GM19240 (cell line): ENCODE measurements around the gene CCRL2.
"Not testable (repeated sequence)": the region's sequence is repeated elsewhere in the genome, so short reads cannot be mapped to it uniquely, and the experiment has no call there.

Experiments
- DNase-seq: peaks from one replicate; pipeline ENCODE4 v3.0.0; 2011; ENCODE audit warnings: low spot score; ENCODE audit not compliant: insufficient read length

Gene CCRL2

DNA sequence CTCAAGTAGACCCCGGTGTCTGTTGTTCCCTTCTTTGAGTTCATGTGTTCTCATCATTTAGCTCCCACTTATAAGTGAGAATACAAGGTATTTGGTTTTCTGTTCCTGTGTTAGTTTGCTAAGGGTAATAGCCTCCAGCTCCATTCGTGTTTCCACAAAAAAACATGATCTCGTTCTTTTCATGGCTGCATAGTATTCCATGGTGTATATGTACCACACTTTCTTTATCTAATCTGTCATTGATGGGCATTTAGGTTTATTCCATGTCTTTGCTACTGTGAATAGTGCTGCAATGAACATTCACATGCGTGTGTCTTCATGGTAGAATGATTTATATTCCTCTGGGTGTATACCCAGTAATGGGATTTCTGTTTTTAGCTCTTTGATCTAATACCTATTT is 4.2 kb upstream of the CCRL2 start:
- DNase-seq = not testable (repeated sequence)

DNA sequence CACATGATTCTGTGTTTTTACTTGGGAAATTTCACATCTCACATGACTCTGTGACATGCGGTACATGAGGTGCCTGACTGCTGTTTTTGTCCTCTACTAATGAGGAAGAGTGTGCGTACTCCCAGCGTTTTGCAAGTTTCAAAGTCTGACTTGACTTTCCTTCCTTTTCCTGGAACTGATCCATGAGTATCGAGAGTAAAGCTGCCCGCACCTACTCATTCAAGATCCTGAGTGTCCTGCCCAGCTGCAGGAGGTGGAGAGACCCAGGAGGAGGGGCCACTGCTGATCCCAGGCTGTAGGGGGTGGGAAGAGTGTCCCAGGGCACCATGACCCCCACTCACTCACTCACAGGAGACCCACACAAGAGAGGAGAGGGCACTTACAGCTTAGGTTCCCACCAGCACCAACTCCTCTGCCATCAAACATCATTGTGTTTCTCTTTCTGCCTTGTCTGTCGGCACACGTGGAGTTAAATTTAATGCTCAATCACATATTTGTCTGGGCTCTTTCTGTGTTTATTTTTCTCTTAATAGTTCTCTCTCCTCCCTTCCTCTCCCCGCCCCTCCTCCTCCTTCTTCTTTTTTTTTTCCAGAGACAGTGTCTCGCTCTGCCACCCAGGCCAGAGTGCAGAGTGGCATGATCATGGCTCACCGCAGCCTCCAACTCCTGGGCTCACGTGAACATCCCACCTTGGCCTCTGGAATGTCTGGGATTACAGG is 1.6 kb upstream of the CCRL2 start:
- no peak for DNase-seq

DNA sequence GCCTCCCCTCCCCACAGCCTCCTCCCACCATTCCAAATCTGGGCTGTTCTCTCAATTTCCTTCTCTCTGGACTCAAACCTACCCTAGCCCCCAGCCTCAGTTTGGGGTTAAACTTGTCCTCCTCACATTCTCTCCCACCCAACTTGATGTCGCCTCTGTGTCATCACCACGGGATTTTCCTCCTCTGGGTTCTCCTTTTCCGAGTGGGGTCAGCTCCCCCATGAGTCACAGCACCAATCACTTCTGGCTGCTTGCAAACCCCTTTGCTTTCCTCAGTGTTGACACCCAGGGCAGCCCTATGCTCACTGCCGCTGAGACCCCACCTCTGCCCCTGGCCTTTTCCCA is 644 bp upstream of the CCRL2 start:
- DNase-seq = no peak

DNA sequence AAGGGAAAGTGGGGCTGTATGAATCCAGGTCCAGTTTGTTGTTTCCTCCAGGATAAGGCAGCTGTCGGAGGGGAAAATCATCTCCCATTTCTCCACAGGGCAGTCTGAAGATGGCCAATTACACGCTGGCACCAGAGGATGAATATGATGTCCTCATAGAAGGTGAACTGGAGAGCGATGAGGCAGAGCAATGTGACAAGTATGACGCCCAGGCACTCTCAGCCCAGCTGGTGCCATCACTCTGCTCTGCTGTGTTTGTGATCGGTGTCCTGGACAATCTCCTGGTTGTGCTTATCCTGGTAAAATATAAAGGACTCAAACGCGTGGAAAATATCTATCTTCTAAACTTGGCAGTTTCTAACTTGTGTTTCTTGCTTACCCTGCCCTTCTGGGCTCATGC is 911 bp downstream of the CCRL2 start:
- no peak for DNase-seq

DNA sequence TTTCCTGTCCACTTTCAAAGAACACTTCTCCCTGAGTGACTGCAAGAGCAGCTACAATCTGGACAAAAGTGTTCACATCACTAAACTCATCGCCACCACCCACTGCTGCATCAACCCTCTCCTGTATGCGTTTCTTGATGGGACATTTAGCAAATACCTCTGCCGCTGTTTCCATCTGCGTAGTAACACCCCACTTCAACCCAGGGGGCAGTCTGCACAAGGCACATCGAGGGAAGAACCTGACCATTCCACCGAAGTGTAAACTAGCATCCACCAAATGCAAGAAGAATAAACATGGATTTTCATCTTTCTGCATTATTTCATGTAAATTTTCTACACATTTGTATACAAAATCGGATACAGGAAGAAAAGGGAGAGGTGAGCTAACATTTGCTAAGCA is 1.8 kb downstream of the CCRL2 start:
- DNase-seq = no peak

DNA sequence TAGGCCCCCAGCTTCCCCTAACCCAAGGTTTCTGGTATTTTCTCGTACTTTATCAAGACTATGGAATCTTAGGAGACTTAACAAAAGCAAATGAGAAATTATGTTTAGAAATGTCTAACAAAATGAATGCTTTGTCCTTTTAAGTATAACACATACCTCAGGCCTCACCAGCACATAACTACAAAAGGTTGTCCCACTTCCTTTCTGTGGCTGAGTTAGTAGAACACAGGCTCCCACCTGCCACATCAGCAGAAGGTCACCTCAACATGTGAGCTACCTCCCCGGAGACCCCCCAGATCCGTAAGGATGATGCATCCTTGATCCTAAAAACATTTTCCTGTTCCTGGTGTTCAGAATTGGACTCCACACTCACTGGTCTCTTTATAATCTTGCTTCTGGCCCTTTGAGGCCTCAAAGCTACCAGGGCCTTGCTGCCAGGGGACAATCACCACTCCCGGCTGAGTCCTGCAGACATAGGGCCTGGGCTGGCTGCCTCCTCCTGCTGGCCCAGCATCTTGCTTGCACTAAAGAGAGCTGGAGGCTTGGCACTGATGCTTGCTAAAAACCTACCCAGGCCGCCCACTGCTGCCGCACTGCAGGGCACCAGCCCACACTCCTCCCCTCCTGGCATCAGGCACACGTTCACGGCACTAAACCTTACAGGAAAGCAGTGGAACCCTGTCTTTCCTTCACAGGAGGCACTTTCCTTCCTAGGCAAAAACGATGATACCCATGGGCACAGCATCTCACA is 2.9 kb downstream of the CCRL2 start:
- DNase-seq = no peak

DNA sequence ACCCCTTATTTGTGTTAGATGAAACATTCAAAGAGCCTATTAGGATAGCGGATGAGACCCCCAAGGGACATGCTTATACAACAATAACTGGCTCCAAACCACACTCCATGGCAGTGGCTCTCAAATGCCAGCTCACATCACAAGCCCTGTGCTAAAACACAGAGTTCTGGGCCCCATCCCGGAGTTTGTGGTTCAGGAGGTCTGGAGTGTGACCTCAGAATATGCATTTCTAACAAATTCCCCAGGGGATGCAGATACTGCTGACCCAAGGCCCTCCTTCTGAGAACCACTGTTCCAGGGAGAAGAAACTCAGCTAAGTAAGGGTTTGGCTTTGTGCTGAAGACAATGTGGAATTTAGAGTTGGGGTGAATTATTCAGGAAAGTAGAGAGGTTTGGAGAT is 3.6 kb downstream of the CCRL2 start:
- DNase-seq = no peak

DNA sequence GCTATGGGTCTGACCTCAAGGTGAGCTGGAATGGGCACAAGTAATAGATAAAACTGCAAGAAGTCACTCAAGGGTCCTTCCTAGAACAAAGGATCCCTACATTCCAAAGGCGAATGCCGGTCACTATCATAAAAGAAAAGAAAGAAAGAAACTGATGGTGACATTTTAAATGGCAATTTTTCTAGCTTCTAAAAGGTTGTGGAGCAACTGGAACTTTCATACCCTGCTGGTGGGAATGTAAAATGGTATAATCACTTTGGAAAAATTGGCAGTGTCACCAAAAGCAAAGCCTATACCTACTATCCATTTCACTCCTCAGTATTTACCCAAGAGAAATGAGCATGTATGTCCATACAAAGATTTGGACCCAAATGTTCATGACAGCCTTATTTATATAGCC is 4.2 kb downstream of the CCRL2 start:
- no peak for DNase-seq

DNA sequence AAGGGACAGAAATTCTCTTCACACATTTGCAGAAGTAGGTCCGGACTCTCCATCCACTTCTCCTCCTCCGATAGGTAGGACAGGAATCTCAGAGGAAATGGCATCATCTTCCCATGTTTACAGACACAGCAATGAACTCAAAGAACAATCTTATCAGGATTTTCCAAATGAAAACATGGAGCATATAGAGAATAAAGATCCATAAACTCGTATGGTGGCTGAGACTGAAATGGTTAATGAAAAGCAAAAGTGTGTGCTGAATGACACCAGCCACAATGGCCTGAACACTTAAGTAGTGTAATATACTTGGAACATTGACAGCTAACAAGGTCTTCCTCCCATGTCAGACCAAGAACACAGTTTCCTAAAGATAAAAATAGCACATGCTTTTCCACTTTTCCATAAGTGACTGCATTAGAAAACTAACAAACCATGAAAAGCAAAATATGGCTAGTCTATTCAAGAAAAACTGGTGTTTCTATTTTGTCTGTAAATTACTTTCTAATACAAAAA is 5.8 kb downstream of the CCRL2 start:
- DNase-seq = no peak

DNA sequence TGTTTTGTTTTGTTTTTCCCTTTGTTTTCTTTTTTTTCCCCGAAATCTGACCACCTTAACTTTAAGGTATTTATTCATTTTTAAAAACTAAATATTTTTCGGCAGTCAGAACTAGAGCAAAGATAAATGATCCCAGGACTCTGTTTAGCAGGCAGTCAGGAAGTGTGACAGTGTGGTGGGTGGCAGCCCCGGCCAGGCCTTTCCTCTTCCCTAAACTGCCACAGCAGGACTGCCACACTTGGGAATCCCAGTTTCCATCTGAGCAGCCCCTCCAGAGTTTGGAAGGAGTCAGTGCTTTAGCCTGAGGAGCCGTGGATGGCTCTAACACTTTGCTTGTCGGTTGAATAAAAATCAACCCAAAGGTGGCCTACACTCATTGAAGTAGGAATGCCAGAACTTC is 6.9 kb downstream of the CCRL2 start:
- no peak for DNase-seq

DNA sequence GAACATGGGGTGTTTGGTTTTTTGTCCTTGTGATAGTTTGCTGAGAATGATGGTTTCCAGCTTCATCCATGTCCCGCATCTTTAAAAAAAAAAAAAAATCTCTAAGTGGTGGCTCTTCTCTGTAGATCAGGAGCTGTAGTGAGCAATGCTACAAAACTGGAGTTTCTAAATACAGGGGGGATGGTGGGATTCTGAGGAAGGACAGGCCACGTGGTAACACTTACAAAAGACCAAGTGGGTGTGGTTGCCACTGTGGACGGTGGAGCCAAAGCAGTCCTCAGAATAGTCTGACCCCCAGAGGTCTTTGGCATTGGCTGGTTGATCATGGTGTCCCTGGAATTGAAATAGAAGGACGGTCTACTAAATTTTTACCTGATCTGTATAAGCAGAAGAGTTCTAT is 7.7 kb downstream of the CCRL2 start:
- DNase-seq = no peak

DNA sequence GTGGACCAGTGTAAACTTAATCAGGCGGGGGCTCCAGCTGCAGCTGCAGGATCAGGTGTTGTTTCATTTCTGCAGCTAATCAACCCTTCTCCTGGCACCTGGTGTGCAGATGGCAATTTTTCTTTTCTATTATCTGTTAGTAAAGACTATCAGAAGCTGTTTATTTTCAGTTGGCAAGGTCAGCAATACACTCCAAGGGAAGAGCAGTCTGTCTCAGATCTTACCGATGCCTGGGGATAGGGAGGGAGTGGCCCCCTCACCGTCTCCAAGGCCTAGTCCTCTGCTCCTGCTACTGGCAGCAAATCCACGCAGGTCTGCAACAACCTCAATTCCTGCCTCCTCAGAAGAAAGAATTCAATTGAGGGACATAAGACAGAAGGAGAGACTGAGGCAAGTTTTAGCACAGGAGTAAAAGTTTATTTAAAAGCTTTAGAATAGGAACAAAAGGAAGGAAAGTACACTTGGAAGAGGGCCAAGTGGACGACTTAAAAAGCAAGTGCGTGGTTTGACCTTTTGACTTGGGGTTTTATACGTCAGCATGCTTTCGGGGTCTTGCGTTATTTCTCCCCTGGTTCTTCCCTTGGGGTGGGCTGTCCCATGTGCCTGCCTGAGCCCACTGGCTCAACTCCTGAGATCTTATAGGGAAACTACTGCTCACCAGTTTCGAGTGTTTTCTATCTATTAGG is 9.2 kb downstream of the CCRL2 start:
- no peak for DNase-seq

DNA sequence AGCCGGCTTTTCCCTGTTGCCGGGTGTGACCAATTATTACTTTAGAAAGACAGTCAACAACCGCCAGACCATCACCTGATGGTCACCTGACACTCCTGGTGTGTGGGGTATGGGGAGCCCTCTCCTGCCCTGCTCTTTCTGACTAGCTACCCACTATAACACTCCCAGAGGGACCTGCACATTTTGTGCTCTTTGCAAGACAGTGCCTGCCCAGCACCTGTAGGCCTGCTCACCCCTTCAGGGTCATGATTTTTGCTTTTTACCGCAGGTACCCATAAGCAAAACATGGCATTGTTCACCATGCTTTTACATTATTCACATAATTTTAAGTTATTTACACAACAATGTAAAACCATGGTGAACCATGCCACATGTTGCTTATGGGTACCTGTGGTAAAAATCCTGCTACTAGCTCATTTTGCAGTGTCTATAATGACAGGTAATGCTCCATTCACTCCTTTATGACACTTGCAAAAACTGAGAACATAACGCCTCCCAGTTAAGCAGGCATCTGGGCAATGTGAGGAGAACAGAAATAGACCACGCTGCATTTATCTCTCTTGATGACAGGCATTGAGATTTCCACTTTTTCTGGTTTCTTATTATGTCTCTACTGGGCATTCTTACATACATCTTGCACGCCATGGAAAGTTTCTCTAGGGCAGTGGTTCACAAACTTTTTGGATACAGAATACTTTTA is 9.9 kb downstream of the CCRL2 start:
- DNase-seq = no peak

DNA sequence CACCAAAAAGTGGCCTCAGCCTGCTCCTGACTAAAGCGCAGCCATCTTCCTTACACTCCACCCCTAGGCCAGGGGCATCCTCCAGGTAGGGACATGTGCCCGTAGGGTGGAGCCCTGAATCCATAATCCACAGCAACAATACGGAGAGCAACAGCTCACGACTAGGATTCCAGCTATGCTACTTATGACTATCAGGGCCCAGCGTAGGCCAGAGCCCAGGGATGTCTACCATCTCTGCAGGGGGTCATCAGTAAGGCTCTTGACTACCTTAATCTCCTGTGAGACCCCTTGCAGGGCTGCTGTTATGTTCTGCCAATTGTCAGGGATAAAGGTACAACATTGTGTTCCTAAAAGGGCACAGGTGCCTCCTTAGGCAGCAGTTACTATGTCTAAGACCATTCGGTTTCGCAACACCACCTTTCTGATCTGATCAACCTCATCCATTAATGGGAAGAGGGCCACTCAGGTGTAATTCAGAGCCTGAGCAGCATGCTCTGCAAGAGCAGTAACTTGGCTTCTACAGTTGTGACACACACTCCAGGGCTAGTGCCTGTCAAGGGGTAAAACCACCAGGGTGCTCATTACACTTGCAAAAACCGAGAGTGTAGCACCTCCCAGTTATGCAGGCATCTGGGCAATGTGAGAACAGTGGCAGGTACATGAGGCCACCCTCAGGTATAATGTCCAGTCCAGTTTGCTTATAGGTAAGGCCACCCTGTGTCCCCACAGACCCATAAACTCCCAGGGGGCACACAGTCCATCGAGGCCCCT is 11.0 kb downstream of the CCRL2 start:
- DNase-seq = no peak

DNA sequence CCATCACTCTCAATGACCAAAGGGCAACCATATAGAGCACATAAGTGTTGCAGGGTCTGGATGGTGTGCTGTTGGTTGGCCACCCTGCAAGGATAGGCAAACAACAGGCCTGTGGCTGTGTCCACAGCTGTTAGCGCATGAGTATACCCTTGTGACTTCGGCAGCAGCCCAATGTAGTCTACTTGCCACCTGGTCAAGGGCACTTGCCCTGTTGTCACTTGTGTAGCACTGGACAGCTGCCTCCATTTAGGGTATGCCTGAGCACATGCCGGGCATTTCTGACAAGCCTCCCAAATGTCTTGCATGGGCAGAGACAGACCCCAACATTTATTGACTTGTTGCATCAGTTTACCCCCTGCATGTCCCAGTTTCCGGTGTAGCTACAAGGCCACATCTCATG is 12.8 kb downstream of the CCRL2 start:
- DNase-seq = no peak

DNA sequence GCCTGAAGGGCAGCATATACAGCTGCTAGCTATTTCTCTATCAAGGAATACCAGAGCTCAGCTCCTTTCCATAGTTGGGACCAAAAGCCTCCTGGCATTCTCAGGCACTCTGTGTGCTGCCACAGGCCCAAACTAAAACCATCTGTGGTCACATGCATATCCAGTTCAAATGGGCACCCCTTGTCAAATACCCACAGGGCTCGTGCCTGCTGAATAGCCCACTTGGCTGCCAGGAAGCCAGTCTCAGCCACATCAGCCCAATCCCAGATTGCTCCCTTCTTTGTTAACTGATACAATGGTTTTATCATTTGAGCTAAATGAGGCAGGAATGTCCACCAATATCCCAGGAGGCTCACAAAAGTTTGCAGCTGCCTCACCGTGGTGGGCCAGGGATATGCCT is 13.9 kb downstream of the CCRL2 start:
- DNase-seq = no peak

DNA sequence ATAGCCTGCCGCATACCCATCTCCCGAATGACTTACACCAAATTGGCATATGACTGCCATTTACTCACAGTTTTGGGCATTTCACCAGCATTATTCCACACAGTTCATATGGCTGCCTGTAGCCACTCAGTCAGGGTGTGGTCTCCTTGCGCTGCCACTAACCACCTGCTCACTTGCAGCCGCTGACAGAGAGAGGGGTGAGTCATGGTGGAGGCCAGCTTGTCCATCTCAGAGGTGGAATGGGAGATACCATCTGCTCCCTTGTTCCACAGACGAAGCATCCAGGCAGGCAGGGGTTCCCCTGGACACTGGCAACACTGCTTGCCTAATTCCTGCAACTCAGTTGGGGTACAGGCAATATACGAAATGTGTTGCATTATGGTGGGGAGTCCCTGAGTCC is 15.6 kb downstream of the CCRL2 start:
- no peak for DNase-seq

DNA sequence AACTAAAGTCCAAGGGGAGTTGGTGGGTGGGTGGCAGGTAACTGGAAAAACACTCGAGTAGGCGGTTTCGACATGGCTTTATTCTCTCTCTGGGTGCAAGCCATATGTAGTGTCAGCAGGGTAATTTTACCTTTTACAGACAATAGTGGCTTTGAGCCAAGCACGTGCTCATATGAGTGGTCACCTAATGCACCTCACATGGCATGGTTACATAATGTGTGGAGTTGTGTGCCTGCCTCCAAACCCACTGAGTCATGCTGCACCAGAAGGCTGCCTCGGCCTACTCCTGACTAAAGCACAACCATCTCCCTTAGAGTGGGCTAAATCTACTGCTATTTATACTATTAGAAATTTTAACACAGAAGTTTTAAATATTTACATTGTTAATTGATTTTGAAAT is 16.5 kb downstream of the CCRL2 start:
- DNase-seq = no peak

DNA sequence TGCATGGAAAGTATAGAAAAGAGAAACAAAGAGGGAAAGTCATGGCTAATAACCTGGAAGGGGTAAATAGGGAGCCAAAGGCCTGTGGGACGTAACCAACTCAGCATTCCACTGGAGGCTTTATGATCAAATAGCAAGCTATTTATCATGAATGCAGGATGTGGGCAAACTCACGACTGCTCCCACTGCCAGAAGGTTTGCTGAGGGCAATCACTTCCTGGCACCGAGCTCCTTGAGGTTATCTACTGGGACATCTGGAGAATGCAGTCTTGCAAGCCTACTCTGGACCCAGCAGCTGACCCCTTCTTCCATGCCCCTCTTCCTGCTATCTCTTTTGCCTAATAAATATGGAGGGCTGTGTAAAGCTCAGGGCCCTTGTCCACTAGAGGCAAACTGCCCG is 19.4 kb downstream of the CCRL2 start:
- not testable (repeated sequence) for DNase-seq

DNA sequence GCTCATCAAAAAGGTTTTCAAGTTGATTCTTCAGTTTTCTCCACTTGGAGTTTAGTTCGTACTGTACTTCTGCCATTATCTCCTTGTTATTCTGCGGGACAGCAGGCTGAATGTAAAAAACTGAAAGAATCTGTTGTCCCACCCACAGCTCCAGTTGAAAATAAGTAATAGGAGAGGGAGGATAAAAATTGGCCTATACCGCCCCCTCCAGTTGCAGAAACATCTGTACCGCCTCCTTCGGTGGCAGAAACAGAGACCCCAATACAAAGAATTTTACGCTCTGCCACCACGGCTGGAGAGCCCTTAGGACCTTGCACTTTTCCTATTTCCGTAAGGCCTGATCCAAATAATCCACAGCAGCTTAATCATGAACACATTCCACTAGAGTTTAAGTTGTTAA is 20.3 kb downstream of the CCRL2 start:
- not testable (repeated sequence) for DNase-seq
